H1 (cell line): Measurements from ENCODE around the gene PCDHGA1. TPM values are rescaled to one million over a fixed set of nuclear protein-coding genes. Genes with fewer than 3 reads are reported as not detected.

ENCODE experiments used
- CTCF ChIA-PET: fragments of 300-600 bp; sonication (Branson Sonifier 250); formaldehyde crosslinking; loops from one replicate; lab custom pipeline; 2021; ENCODE audit not compliant: partially characterized antibody; lab: Charles Lee
- POLR2A ChIA-PET: fragments of 300-600 bp; sonication (Branson Sonifier 250); formaldehyde crosslinking; loops from one replicate; lab custom pipeline; 2021; ENCODE audit warnings: inconsistent platforms; ENCODE audit not compliant: partially characterized antibody; lab: Charles Lee
- DNase-seq, 2 experiments: peaks; one replicate each; pipeline versions ENCODE4 v3.0.0 to v3.0.0-alpha.2; 2010 to 2022; ENCODE audit warnings: low spot score in 2 of 2, low read depth in 1 of 2, mixed read lengths in 1 of 2
- FAIRE-seq: peaks from 2 replicates; lab custom pipeline; 2011; peaks lifted over from hg19 to GRCh38; lab: Jason Lieb, UNC
- H2AFZ ChIP-seq: 2 replicates; pipeline ENCODE4 v1.8.1; 2012; ENCODE audit warnings: low read length, inconsistent platforms
- H2AK5ac ChIP-seq: 2 replicates; pipeline ENCODE4 v1.6.1; 2013; ENCODE audit warnings: low read depth, low read length
- H2BK120ac ChIP-seq: replicated peaks from 2 replicates; pipeline ENCODE3; 2013; ENCODE audit warnings: low read depth, low read length, inconsistent platforms
- H2BK12ac ChIP-seq: 2 replicates; pipeline ENCODE4 v1.6.1; 2013; ENCODE audit warnings: low read depth, low read length
- H2BK15ac ChIP-seq: 2 replicates; pipeline ENCODE4 v1.6.1; 2013; ENCODE audit warnings: low read length
- H2BK20ac ChIP-seq: 2 replicates; pipeline ENCODE4 v1.6.1; 2013; ENCODE audit warnings: low read length
- H2BK5ac ChIP-seq: 2 replicates; pipeline ENCODE4 v1.6.1; 2013; ENCODE audit warnings: low read depth, low read length
- H3K14ac ChIP-seq: 2 replicates; pipeline ENCODE4 v1.6.1; 2013; ENCODE audit warnings: inconsistent platforms; ENCODE audit not compliant: insufficient read length
- H3K18ac ChIP-seq: 2 replicates; pipeline ENCODE4 v1.6.1; 2013; ENCODE audit warnings: low read length; ENCODE audit errors: extremely low read depth
- H3K23ac ChIP-seq: 2 replicates; pipeline ENCODE4 v1.6.1; 2013; ENCODE audit warnings: inconsistent platforms; ENCODE audit not compliant: insufficient read length
- H3K23me2 ChIP-seq: 2 replicates; pipeline ENCODE4 v1.6.1; 2013; ENCODE audit warnings: low read depth, low read length
- H3K27ac ChIP-seq: 2 replicates; pipeline ENCODE4 v1.6.1; 2011; ENCODE audit warnings: low read depth, low read length, inconsistent platforms
- H3K27me3 ChIP-seq, 4 experiments: replicated peaks in 1 of 4; 1 replicate in 1 of 4; 2 replicates in 3 of 4; pipeline versions ENCODE4 v1.6.1 to v1.8.1; 2011 to 2013; ENCODE audit warnings: low read length in 3 of 4, mild to moderate bottlenecking in 3 of 4, inconsistent platforms in 2 of 4, mixed read lengths in 2 of 4, moderate library complexity in 1 of 4; ENCODE audit not compliant: control insufficient read depth in 3 of 4, insufficient read depth in 3 of 4; ENCODE audit errors: extremely low read depth in 1 of 4
- H3K36me3 ChIP-seq, 4 experiments: 2 replicates each; pipeline versions ENCODE4 v1.6.1 to v1.8.1; 2011 to 2013; ENCODE audit warnings: mild to moderate bottlenecking in 4 of 4, low read length in 3 of 4, moderate library complexity in 2 of 4, control low read depth in 1 of 4, inconsistent platforms in 1 of 4; ENCODE audit not compliant: insufficient read depth in 4 of 4, control insufficient read depth in 2 of 4
- H3K4ac ChIP-seq: replicated peaks from 2 replicates; pipeline ENCODE3; 2013; ENCODE audit warnings: low read length, low read depth, mixed read lengths, inconsistent platforms; ENCODE audit not compliant: insufficient read length
- H3K4me1 ChIP-seq, 4 experiments: replicated peaks in 1 of 4; 1 replicate in 1 of 4; 2 replicates in 3 of 4; pipeline versions ENCODE4 v1.6.1 to v1.8.1; 2011 to 2013; ENCODE audit warnings: low read length in 3 of 4, inconsistent platforms in 2 of 4, mixed read lengths in 1 of 4; ENCODE audit not compliant: insufficient read depth in 4 of 4, control insufficient read depth in 3 of 4
- H3K4me2 ChIP-seq, 2 experiments: 2 replicates each; pipeline versions ENCODE4 v1.6.1 to v1.8.1; 2011 to 2013; ENCODE audit warnings: low read depth in 2 of 2, low read length in 2 of 2, control low read depth in 1 of 2, inconsistent platforms in 1 of 2, mild to moderate bottlenecking in 1 of 2; ENCODE audit not compliant: insufficient read depth in 1 of 2
- H3K4me3 ChIP-seq, 4 experiments: fragments of 200-600, 300-600 bp in 1 of 4; sonication (generic), shearing (Covaris generic), sonication (Bioruptor Twin) in 1 of 4; 2 replicates each; pipeline versions ENCODE4 v1.5.1 to v1.8.1; 2011 to 2016; ENCODE audit warnings: low read length in 4 of 4, low read depth in 3 of 4, control low read depth in 2 of 4, inconsistent platforms in 2 of 4, mild to moderate bottlenecking in 2 of 4, mixed read lengths in 1 of 4, moderate library complexity in 1 of 4; ENCODE audit not compliant: insufficient read depth in 2 of 4; ENCODE audit errors: extremely low read depth in 1 of 4
- H3K56ac ChIP-seq: replicated peaks from 2 replicates; pipeline ENCODE3; 2013; ENCODE audit warnings: low read depth, mild to moderate bottlenecking, mixed read lengths, low read length, inconsistent platforms; ENCODE audit not compliant: insufficient read length
- H3K79me1 ChIP-seq: 2 replicates; pipeline ENCODE4 v1.6.1; 2013; ENCODE audit warnings: low read depth, low read length, control low read depth
- H3K79me2 ChIP-seq, 2 experiments: 2 replicates each; pipeline versions ENCODE4 v1.6.1 to v1.8.1; 2012 to 2013; ENCODE audit warnings: low read length in 2 of 2, mild to moderate bottlenecking in 2 of 2, inconsistent platforms in 1 of 2; ENCODE audit not compliant: insufficient read depth in 2 of 2, control insufficient read depth in 1 of 2
- H3K9ac ChIP-seq, 4 experiments: replicated peaks in 1 of 4; 1 replicate in 1 of 4; 2 replicates in 3 of 4; pipeline versions ENCODE4 v1.6.1 to v1.8.1; 2011 to 2013; ENCODE audit warnings: low read depth in 3 of 4, low read length in 3 of 4, control low read depth in 2 of 4, mild to moderate bottlenecking in 2 of 4, moderate library complexity in 2 of 4, inconsistent platforms in 1 of 4; ENCODE audit errors: extremely low read depth in 1 of 4
- H3K9me3 ChIP-seq, 2 experiments: 2 replicates each; pipeline versions ENCODE4 v1.6.1 to v1.8.1; 2012 to 2013; ENCODE audit warnings: mild to moderate bottlenecking in 2 of 2, moderate library complexity in 2 of 2, control low read depth in 1 of 2, inconsistent platforms in 1 of 2, low read depth in 1 of 2, low read length in 1 of 2, mixed read lengths in 1 of 2; ENCODE audit not compliant: insufficient read depth in 2 of 2
- H4K20me1 ChIP-seq, 2 experiments: replicated peaks in 1 of 2; 2 replicates each; pipeline versions ENCODE3 to v1.8.1; 2011 to 2013; ENCODE audit warnings: inconsistent platforms in 2 of 2, low read length in 2 of 2, mild to moderate bottlenecking in 1 of 2; ENCODE audit not compliant: insufficient read depth in 2 of 2, control insufficient read depth in 1 of 2
- H4K5ac ChIP-seq: 2 replicates; pipeline ENCODE4 v1.6.1; 2013; ENCODE audit warnings: low read length, low read depth, mixed read lengths, inconsistent platforms; ENCODE audit not compliant: insufficient read length
- H4K8ac ChIP-seq: 2 replicates; pipeline ENCODE4 v1.8.0; 2013; ENCODE audit warnings: mild to moderate bottlenecking, moderate library complexity, low read length, inconsistent platforms; ENCODE audit not compliant: insufficient read depth; ENCODE audit errors: extremely low read depth
- H4K91ac ChIP-seq: replicated peaks from 2 replicates; pipeline ENCODE3; 2013; ENCODE audit warnings: low read length, mixed read lengths, inconsistent platforms; ENCODE audit not compliant: insufficient read length
- ATF2 ChIP-seq: IDR thresholded peaks from 2 replicates; pipeline ENCODE4 v1.6.1; 2012; ENCODE audit warnings: low read length, inconsistent platforms
- BRCA1 ChIP-seq: IDR thresholded peaks from 2 replicates; pipeline ENCODE4 v1.6.1; 2012; ENCODE audit warnings: low read depth, low read length, improper control_type of control experiment
- CREB1 ChIP-seq: IDR thresholded peaks from 2 replicates; pipeline ENCODE4 v1.6.1; 2012; ENCODE audit warnings: inconsistent platforms
- GTF2F1 ChIP-seq: IDR thresholded peaks from 2 replicates; pipeline ENCODE4 v1.6.1; 2012; ENCODE audit warnings: low read depth, low read length, improper control_type of control experiment, borderline replicate concordance
- HDAC6 ChIP-seq: IDR thresholded peaks from one replicate; pipeline ENCODE4 v1.7.1; 2012; ENCODE audit warnings: low read depth, mild to moderate bottlenecking, inconsistent platforms, low read length, moderate library complexity
- KDM4A ChIP-seq: IDR thresholded peaks from one replicate; pipeline ENCODE4 v1.7.1; 2012; ENCODE audit warnings: low read depth, mild to moderate bottlenecking, moderate library complexity, low read length, inconsistent platforms; ENCODE audit not compliant: severe bottlenecking
- KDM5A ChIP-seq: fragments of 200-600 bp; IDR thresholded peaks from 2 replicates; pipeline ENCODE4 v1.7.1; 2012; ENCODE audit warnings: mild to moderate bottlenecking, low read length, inconsistent platforms, mixed read lengths
- PHF8 ChIP-seq: fragments of 200-600 bp; sonication (generic); conservative IDR thresholded peaks from 2 replicates; pipeline ENCODE4 v1.7.1; 2012; ENCODE audit warnings: low read depth, mild to moderate bottlenecking, inconsistent platforms, low read length, moderate library complexity
- SP1 ChIP-seq: IDR thresholded peaks from 2 replicates; pipeline ENCODE4 v1.6.1; 2011; ENCODE audit warnings: low read depth, low read length
- SP2 ChIP-seq: IDR thresholded peaks from 2 replicates; pipeline ENCODE4 v1.6.1; 2012; ENCODE audit warnings: mild to moderate bottlenecking, low read length, inconsistent platforms
- WGBS, 2 experiments: shearing (Covaris generic) in 1 of 2; methylation state at CpG; one replicate each; pipeline versions ENCODE4 v1.1.6 to v1.1.7; 2013 to 2015; ENCODE audit warnings: low lambda C conversion rate in 2 of 2, mixed read lengths in 2 of 2, inconsistent platforms in 1 of 2, low coverage in 1 of 2, missing lambda C conversion rate in 1 of 2; ENCODE audit not compliant: insufficient replicate concordance in 2 of 2, insufficient coverage in 1 of 2, insufficient read length in 1 of 2; ENCODE audit errors: extremely low coverage in 1 of 2, missing lambda C conversion rate in 1 of 2; 5-methylcytosine and 5-hydroxymethylcytosine counted together
- polyA plus RNA-seq, 7 experiments: library from polyadenylated mRNA; depleted of rRNA in 3 of 7; stranded (reverse) in 5 of 7; unstranded in 2 of 7; fragments of >200 nt in 5 of 7; fragments of 200-250 nt in 2 of 7; gene quantifications; 1 replicate in 5 of 7; 2 replicates in 1 of 7; 4 replicates in 1 of 7; pipeline versions ENCODE4 v1.2.1 to v1.2.3, GENCODE V29; 2011 to 2013; ENCODE audit warnings: missing spikeins in 2 of 7, mixed read lengths in 2 of 7
- total RNA-seq: library from RNA; stranded (reverse); fragmentation: NEBNext Ultra II Directional; extraction: Animal tissue kit (Norgen Biotek cat#: 25700); gene quantifications from 2 replicates; pipeline ENCODE4 v1.2.1, GENCODE V29; 2021

The PCDHGA1 gene
- total and polyA plus RNA-seq, 2 of the 8 experiments (the other 6 are each of a cell fraction or from before 2014, with no cell fraction given) = 0.57 to 0.89 TPM

- H4K91ac ChIP-seq = no peak overlapping the region
- peaks cover 2 to 17% (median 14%) of the 10 kb centered on the region in 4 experiments; a peak in 6 of 8 replicates for H3K36me3 ChIP-seq
- peak overlapping the region; percentile 24 for H4K5ac ChIP-seq
- H2BK5ac ChIP-seq = peak overlapping the region; percentile 76
- H3K14ac ChIP-seq = no peak overlapping the region
- peak overlapping the region; percentile 84 for H3K27ac ChIP-seq
- no peak overlapping the region for H2BK15ac ChIP-seq
- FAIRE-seq (peak; percentile 85), DNase-seq (peak in 1 of 2 experiments; percentile 61)
- no peak overlapping the region for H3K4ac ChIP-seq
- H3K4me3 ChIP-seq = peak overlapping the region; percentile 61 to 83 (median 76); a peak in 7 of 8 replicates
- no peak overlapping the region for H2AFZ ChIP-seq
- H3K56ac ChIP-seq = no peak overlapping the region
- H4K8ac ChIP-seq = no peak overlapping the region
- H3K79me2 ChIP-seq = no peaks in the 10 kb centered on the region
- H3K9ac ChIP-seq = peak overlapping the region in 2 of 4 experiments; percentile 20 to 57; a peak in 4 of 7 replicates
- WGBS, 2 experiments = 37% methylated on average over 6 of the region's 6 CpGs; no CpG with 5 or more reads in 1 of the 2 experiments
- H2BK20ac ChIP-seq = 0 out of 2 replicates have a peak overlapping the region, but pooled peaks have one; percentile 21
- H3K9me3 ChIP-seq = no peaks in the 10 kb centered on the region
- no peaks in the 10 kb centered on the region for H3K79me1 ChIP-seq
- H4K20me1 ChIP-seq = no peaks in the 10 kb centered on the region
- peak overlapping the region; percentile 62; the same call in 1 of the 2 replicates for H2BK12ac ChIP-seq
- H3K18ac ChIP-seq = peak overlapping the region; percentile 93
- H2BK120ac ChIP-seq = no peak overlapping the region
- POLR2A ChIA-PET = interaction anchor here (0.6 to 5.1 kb wide), 17 partner anchors 9 to 164 kb away, joined by 3 to 33 read pairs (median 4); partner anchors contain the start of genes DIAPH1, PCDHGA10, PCDHGA11 and PCDHGA5
- peaks cover 3 to 23% (median 9%) of the 10 kb centered on the region in 4 experiments for H3K4me1 ChIP-seq
- H3K23ac ChIP-seq = no peak overlapping the region
- H2AK5ac ChIP-seq = no peak overlapping the region
- CTCF ChIA-PET = interaction anchor here (0.5 to 50.9 kb wide), 42 partner anchors 8 to 548 kb away, joined by 3 to 1236 read pairs (median 6); partner anchors contain the start of genes PCDHAC2, PCDHB10, PCDHB11 and PCDHB14
- peak overlapping the region; percentile 98 to 100 for H3K4me2 ChIP-seq
- peaks cover 15% of the 10 kb centered on the region for H3K23me2 ChIP-seq
- no peaks in the 10 kb centered on the region for H3K27me3 ChIP-seq
- TF ChIP-seq GTF2F1 (no peak), SP2 (no peak), KDM4A (no peak), HDAC6 (no peak), BRCA1 (no peak), KDM5A (no peak), PHF8 (no peak), ATF2 (0 out of 2 replicates have a peak, but pooled peaks have one; percentile 14), CREB1 (no peak), SP1 (peak; percentile 40; the same call in 1 of the 2 replicates)
Measured at GRCh38 chr5:141514330-141515133, 184.2 kb downstream of the PCDHGA1 start.
